WTC11 (cell line): Measurements from ENCODE around the gene COMTD1. TPM values are rescaled to one million over a fixed set of nuclear protein-coding genes. Genes with fewer than 3 reads are reported as not detected.

Source experiments
- ATAC-seq: fragments of 200-7000 bp; cut with Tn5 transposase; 2 replicates; pipeline ENCODE4 v1.10.0; 2021; ENCODE audit warnings: mild to moderate bottlenecking, moderate library complexity
- CTCF ChIA-PET: fragments of 300-600 bp; sonication (Branson Sonifier 250); formaldehyde crosslinking; loops from one replicate; lab custom pipeline; 2021; ENCODE audit warnings: antibody characterized with exemption; lab: Charles Lee
- POLR2A ChIA-PET: fragments of 350-600 bp; sonication (Branson Sonifier 250); formaldehyde crosslinking; loops from one replicate; lab custom pipeline; 2021; ENCODE audit warnings: antibody characterized with exemption; lab: Charles Lee
- DNase-seq: peaks from one replicate; pipeline ENCODE4 v3.0.0; 2021; ENCODE audit warnings: low spot score
- H3K27ac Mint-ChIP-seq: 2 replicates; pipeline ENCODE4 v1.8.0; 2021; ENCODE audit warnings: mixed read lengths
- H3K27me3 Mint-ChIP-seq: 2 replicates; pipeline ENCODE4 v1.8.0; 2021; ENCODE audit warnings: low read depth, mild to moderate bottlenecking, moderate library complexity, mixed read lengths
- H3K36me3 Mint-ChIP-seq: 2 replicates; pipeline ENCODE4 v1.8.0; 2021; ENCODE audit warnings: mixed read lengths
- H3K4me1 Mint-ChIP-seq: 2 replicates; pipeline ENCODE4 v1.8.0; 2022; ENCODE audit warnings: mixed read lengths
- H3K4me3 Mint-ChIP-seq: 2 replicates; pipeline ENCODE4 v1.8.0; 2021; ENCODE audit warnings: mild to moderate bottlenecking, moderate library complexity, mixed read lengths
- H3K9me3 Mint-ChIP-seq: 2 replicates; pipeline ENCODE4 v1.8.0; 2021; ENCODE audit warnings: mixed read lengths
- E2F1 ChIP-seq: sonication (generic); formaldehyde crosslinking; IDR thresholded peaks from 2 replicates; pipeline ENCODE4 v1.8.0; 2022; ENCODE audit warnings: mild to moderate bottlenecking, missing genetic modification reagents
- E2F4 ChIP-seq: sonication (generic); formaldehyde crosslinking; IDR thresholded peaks from 2 replicates; pipeline ENCODE4 v1.8.1; 2022; ENCODE audit warnings: low read depth, mild to moderate bottlenecking, moderate library complexity, missing genetic modification reagents, borderline replicate concordance
- ELF4 ChIP-seq: sonication (generic); formaldehyde crosslinking; IDR thresholded peaks from 2 replicates; pipeline ENCODE4 v1.8.1; 2022; ENCODE audit warnings: low read depth, mild to moderate bottlenecking, moderate library complexity, missing genetic modification reagents
- FOXP1 ChIP-seq: sonication (generic); formaldehyde crosslinking; IDR thresholded peaks from 2 replicates; pipeline ENCODE4 v1.8.0; 2022; ENCODE audit warnings: missing genetic modification reagents, mild to moderate bottlenecking, moderate library complexity, borderline replicate concordance
- JAZF1 ChIP-seq: fragments of 250-450 bp; sonication (Bioruptor Pico); IDR thresholded peaks from 2 replicates; pipeline ENCODE4 v1.9.0; 2021; ENCODE audit warnings: moderate library complexity, mild to moderate bottlenecking, inconsistent platforms
- MAX ChIP-seq: sonication (generic); formaldehyde crosslinking; IDR thresholded peaks from 2 replicates; pipeline ENCODE4 v1.8.0; 2022; ENCODE audit warnings: mild to moderate bottlenecking, missing genetic modification reagents
- MXD4 ChIP-seq: fragments of 250-450 bp; sonication (Bioruptor Pico); IDR thresholded peaks from 2 replicates; pipeline ENCODE4 v1.8.0; 2021; ENCODE audit warnings: mild to moderate bottlenecking, moderate library complexity, borderline replicate concordance
- MYBL2 ChIP-seq: sonication (generic); formaldehyde crosslinking; IDR thresholded peaks from 2 replicates; pipeline ENCODE4 v1.8.1; 2023; ENCODE audit warnings: mild to moderate bottlenecking, moderate library complexity, missing genetic modification reagents
- NR2C2 ChIP-seq: sonication (generic); formaldehyde crosslinking; IDR thresholded peaks from 2 replicates; pipeline ENCODE4 v1.8.0; 2022; ENCODE audit warnings: mild to moderate bottlenecking, missing genetic modification reagents
- PRDM15 ChIP-seq: sonication (generic); formaldehyde crosslinking; IDR thresholded peaks from 2 replicates; pipeline ENCODE4 v1.8.0; 2022; ENCODE audit warnings: missing genetic modification reagents
- SMAD4 ChIP-seq: sonication (generic); formaldehyde crosslinking; IDR thresholded peaks from 2 replicates; pipeline ENCODE4 v1.8.0; 2022; ENCODE audit warnings: mild to moderate bottlenecking, missing genetic modification reagents
- SOX15 ChIP-seq: fragments of 250-450 bp; sonication (Bioruptor Pico); IDR thresholded peaks from 2 replicates; pipeline ENCODE4 v1.9.0; 2021; ENCODE audit warnings: mild to moderate bottlenecking
- TCF7 ChIP-seq: sonication (generic); formaldehyde crosslinking; IDR thresholded peaks from 2 replicates; pipeline ENCODE4 v1.8.0; 2022; ENCODE audit warnings: mild to moderate bottlenecking, low read depth, missing genetic modification reagents, moderate library complexity
- ZBTB21 ChIP-seq: sonication (generic); formaldehyde crosslinking; IDR thresholded peaks from 2 replicates; pipeline ENCODE4 v1.8.1; 2023; ENCODE audit warnings: mild to moderate bottlenecking, missing genetic modification reagents, borderline replicate concordance
- ZMAT4 ChIP-seq: fragments of 250-450 bp; sonication (Bioruptor Pico); IDR thresholded peaks from 2 replicates; pipeline ENCODE4 v1.9.0; 2021; ENCODE audit warnings: mild to moderate bottlenecking
- ZNF263 ChIP-seq: sonication (generic); formaldehyde crosslinking; IDR thresholded peaks from 2 replicates; pipeline ENCODE4 v1.8.1; 2022; ENCODE audit warnings: low read depth, mild to moderate bottlenecking, moderate library complexity, missing genetic modification reagents
- ZNF512 ChIP-seq: sonication (generic); formaldehyde crosslinking; IDR thresholded peaks from 2 replicates; pipeline ENCODE4 v1.8.1; 2022; ENCODE audit warnings: missing genetic modification reagents, borderline replicate concordance
- total RNA-seq: library from RNA; stranded (reverse); gene quantifications from 3 replicates; pipeline ENCODE4 v1.2.3, GENCODE V29; 2021

The COMTD1 gene
- total RNA-seq, 1 experiment from 2014 or later = 47.8 TPM

- H3K36me3 Mint-ChIP-seq = 0 out of 2 replicates have a peak, but pooled peaks cover 3% of the 10 kb centered on the region
- H3K4me1 Mint-ChIP-seq = peaks cover 14% of the 10 kb centered on the region
- peaks cover 13% of the 10 kb centered on the region for H3K9me3 Mint-ChIP-seq
- no peak overlapping the region for H3K27ac Mint-ChIP-seq
- no peak for ATAC-seq
- ChIA-PET POLR2A (no interaction called here), CTCF (no interaction called here)
- DNase-seq = no peak
- H3K27me3 Mint-ChIP-seq = no peaks in the 10 kb centered on the region
- TF ChIP-seq FOXP1 (CRISPR knock-in tag) (no peak), JAZF1 (CRISPR knock-in tag) (no peak)
- TF ChIP-seq, all 79 proteins: peak for 0
- H3K4me3 Mint-ChIP-seq = no peak overlapping the region
Measured at GRCh38 chr10:75272094-75272493, 36.3 kb upstream of the COMTD1 start.

GRCh38 chr10:75269605-75270004, 33.8 kb upstream of the COMTD1 start:
- 0 out of 2 replicates have a peak, but pooled peaks cover 3% of the 10 kb centered on the region for H3K36me3 Mint-ChIP-seq
- no peak overlapping the region for H3K27ac Mint-ChIP-seq
- ChIA-PET CTCF (no interaction called here), POLR2A (no interaction called here)
- H3K27me3 Mint-ChIP-seq = no peaks in the 10 kb centered on the region
- H3K9me3 Mint-ChIP-seq = peaks cover 13% of the 10 kb centered on the region
- DNase-seq (no peak), ATAC-seq (no peak)
- peaks cover 6% of the 10 kb centered on the region; the same call in 1 of the 2 replicates for H3K4me1 Mint-ChIP-seq
- TF ChIP-seq PRDM15 (CRISPR knock-in tag) = no peak
- no peak for TF ChIP-seq MAX (CRISPR knock-in tag)
- no peak for TF ChIP-seq ZMAT4 (CRISPR knock-in tag)
- no peak for TF ChIP-seq E2F4 (CRISPR knock-in tag)
- TF ChIP-seq NR2C2 (CRISPR knock-in tag) = no peak
- no peak for TF ChIP-seq MXD4 (CRISPR knock-in tag)
- no peak for TF ChIP-seq TCF7
- no peak overlapping the region for H3K4me3 Mint-ChIP-seq

GRCh38 chr10:75266945-75267344, 31.2 kb upstream of the COMTD1 start:
- Mint-ChIP-seq H3K27me3 (no peaks in the 10 kb centered on the region), H3K4me1 (peaks cover 9% of the 10 kb centered on the region), H3K4me3 (no peak overlapping the region), H3K27ac (no peak overlapping the region), H3K9me3 (peaks cover 13% of the 10 kb centered on the region), H3K36me3 (0 out of 2 replicates have a peak, but pooled peaks cover 3% of the 10 kb centered on the region)
- no peak for TF ChIP-seq ELF4 (CRISPR knock-in tag)
- no peak for TF ChIP-seq SOX15 (CRISPR knock-in tag)
- TF ChIP-seq SMAD4 (CRISPR knock-in tag) = no peak
- TF ChIP-seq ZNF263 (CRISPR knock-in tag) = no peak
- TF ChIP-seq ZNF512 (CRISPR knock-in tag) = no peak
- no peak for TF ChIP-seq MYBL2 (CRISPR knock-in tag)
- TF ChIP-seq FOXP1 (CRISPR knock-in tag) = no peak
- TF ChIP-seq ZBTB21 (CRISPR knock-in tag) = no peak
- no peak for TF ChIP-seq ZMAT4 (CRISPR knock-in tag)
- no peak for TF ChIP-seq E2F1 (CRISPR knock-in tag)
- POLR2A ChIA-PET = no interaction called here
- ATAC-seq (no peak), DNase-seq (no peak)
- CTCF ChIA-PET = no interaction called here
